MG63 (cell line): ENCODE results near the gene AANAT. TPM values are rescaled to one million over a fixed set of nuclear protein-coding genes. Genes with fewer than 3 reads are reported as not detected.

Source experiments
- DNase-seq: peaks from one replicate; pipeline ENCODE4 v3.0.0-alpha.2; 2020
- H3K27me3 ChIP-seq: fragments of 250-450 bp; sonication (Bioruptor Pico); 2 replicates; pipeline ENCODE4 v1.5.1; 2020; ENCODE audit warnings: mild to moderate bottlenecking, moderate library complexity
- H3K36me3 ChIP-seq: fragments of 250-450 bp; sonication (Bioruptor Pico); 2 replicates; pipeline ENCODE4 v1.5.1; 2020; ENCODE audit warnings: mild to moderate bottlenecking, moderate library complexity
- H3K4me3 ChIP-seq: fragments of 250-450 bp; sonication (Bioruptor Pico); 2 replicates; pipeline ENCODE4 v1.5.1; 2020; ENCODE audit warnings: mild to moderate bottlenecking, moderate library complexity
- H3K9me3 ChIP-seq: fragments of 250-450 bp; sonication (Bioruptor Pico); 2 replicates; pipeline ENCODE4 v1.5.1; 2020; ENCODE audit warnings: mild to moderate bottlenecking, moderate library complexity
- total RNA-seq: library from RNA; depleted of rRNA; stranded (reverse); fragments of >200 nt; shearing (Covaris generic); gene quantifications from 2 replicates; pipeline ENCODE4 v1.2.3, GENCODE V29; 2014; ENCODE audit warnings: low replicate concordance

Gene AANAT
- total RNA-seq, 1 experiment from 2014 or later: not detected

DNA sequence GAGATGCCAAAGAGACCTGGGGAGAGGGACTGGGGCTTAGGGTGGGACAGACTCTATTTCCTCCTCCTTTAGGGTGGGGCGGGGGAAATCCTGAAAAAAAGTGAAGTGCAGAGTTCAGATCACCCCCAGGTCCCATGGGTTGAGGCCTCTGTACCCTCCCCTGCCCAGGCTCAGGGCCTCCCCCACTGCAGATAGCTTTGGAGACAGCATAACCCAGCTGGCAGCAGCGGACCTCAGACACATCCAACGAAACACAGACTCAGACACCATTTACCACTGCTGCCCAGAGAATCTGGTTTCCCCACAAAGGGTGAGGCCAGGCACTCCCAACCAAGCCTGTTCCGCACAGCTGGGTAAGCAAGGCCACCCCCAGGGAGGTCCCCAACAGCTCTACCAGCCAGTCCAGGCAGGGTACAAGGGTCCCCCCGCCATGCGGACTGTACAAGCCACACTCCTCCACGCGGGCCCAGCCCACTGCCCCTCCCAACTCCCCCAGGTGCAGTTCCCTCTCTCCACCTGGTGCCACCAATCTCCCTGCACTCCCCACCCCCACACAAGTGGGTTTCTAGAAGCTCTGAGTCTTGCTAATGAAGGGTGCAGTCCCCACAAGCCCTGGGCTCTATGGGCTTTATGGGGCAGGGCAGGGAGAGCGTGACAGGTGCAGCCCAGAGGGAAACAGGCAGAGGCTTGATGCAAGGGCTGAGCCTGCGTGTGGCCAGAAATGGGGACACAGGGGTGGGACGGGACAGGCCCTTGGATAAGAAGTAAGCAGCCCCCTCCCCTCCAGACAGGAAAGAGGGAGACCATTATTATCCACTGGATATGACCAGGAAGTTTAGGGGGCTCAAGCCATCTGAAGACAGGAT is 25.0 kb downstream of the AANAT start:
- H3K27me3 ChIP-seq: no peaks in the 10 kb centered on the region
- H3K4me3 ChIP-seq: no peak overlapping the region
- H3K36me3 ChIP-seq: peaks cover 7% of the 10 kb centered on the region; the same call in 1 of the 2 replicates
- H3K9me3 ChIP-seq: no peaks in the 10 kb centered on the region
- no peak for DNase-seq

DNA sequence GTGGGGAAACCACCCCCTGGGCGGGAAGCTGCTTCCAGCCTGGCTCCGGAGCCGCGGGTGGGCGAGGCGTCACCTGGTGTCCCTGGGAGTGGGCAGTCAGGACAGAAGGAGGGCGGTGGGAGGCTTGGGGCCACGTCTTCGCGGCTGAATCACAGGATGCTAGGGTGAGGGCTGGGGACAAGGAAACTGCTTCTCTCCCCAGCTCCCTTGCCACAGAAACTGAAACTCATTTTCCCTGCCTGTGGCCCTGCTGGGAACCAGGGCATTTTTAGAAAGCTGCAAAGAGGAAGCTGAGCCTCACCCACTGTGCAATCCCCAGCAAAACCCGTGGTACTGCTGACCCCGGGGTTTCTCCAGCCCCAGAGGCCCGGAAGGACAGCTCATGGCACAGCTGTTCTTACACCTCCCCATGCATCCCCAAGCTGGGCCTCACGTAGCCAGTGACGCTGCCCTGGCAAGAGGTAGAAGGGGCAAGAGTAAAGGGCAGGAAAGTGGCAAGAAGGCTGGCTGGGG is 25.6 kb downstream of the AANAT start:
- Histone ChIP-seq H3K9me3 (no peaks in the 10 kb centered on the region), H3K36me3 (peaks cover 3% of the 10 kb centered on the region; the same call in 1 of the 2 replicates), H3K27me3 (no peaks in the 10 kb centered on the region), H3K4me3 (no peak overlapping the region)
- DNase-seq: peak; percentile 80

DNA sequence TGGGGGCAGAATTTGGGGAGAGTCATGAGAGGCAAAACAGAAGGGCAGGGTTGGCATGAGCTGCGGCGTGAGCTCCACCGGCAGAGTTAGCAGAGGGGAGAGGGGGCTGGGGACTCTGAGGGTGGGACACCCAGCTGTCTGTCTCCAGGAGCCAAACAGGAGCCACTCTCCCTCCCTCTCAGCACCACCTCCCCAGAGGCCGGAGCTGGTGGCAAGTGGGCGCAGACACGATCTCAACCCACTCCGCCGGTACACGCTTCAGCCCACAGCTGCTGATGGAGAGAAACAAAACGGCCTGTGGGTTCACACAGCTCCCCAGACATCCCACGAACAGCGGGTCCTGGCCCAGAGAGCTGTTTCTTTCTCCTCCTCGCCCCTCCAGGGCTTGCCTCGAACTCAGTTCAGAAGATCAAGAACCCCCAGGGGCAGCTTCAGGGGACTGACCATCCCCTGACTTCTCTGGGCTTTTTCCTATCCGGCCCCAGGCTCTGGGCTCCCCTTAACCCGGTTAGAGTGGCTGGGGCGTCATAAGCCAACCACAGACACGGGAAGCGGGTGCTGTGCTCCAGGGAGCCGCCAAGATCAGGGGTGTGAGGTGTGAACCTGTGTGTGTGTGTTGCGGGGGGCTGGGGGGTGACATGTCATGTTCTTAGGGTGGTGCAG is 26.2 kb downstream of the AANAT start:
- Histone ChIP-seq H3K36me3 (peaks cover 3% of the 10 kb centered on the region; the same call in 1 of the 2 replicates), H3K4me3 (no peak overlapping the region)
- DNase-seq: no peak

DNA sequence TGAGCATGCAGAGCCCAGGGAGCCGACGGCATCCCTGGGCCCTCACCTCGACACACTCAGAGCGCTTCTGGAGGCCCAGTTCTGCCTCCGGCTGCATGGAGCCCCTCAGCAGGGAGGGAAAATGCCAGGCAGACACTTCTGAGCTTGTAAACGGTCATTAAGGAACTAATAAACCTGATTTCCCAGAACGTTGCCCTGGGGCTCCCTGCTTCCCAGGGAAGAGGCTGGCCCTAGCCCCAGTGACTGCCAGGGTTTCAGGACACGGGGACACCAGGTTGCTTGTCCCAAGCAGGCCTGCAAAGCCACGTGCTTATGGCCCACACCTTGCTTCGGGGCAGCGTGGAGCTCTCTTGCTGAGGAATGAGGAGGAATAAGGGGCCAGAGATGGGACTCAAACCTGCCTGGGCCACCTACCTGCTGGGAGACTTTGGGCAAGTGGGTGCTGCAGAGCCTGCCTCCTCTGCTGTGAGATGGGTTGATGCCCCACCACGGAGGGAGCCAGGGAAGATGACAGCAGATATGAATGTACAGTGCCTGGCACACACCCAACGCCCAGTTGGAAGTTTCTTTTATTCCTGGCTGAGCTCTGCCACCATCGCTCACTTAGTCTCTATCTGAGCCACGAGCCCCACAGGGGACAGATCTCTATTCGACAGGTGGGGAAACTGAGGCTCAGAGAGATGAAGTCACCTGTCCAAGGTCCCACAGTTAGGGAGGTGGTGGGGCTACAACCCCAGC is 28.4 kb downstream of the AANAT start:
- H3K9me3 ChIP-seq: no peaks in the 10 kb centered on the region
- H3K27me3 ChIP-seq: no peaks in the 10 kb centered on the region
- peaks cover 5% of the 10 kb centered on the region; the same call in 1 of the 2 replicates for H3K36me3 ChIP-seq
- no peak overlapping the region for H3K4me3 ChIP-seq
- peak; percentile 42 for DNase-seq

More for the DNA sequence above, 26.2 kb downstream of the AANAT start:
- no peaks in the 10 kb centered on the region for H3K9me3 ChIP-seq
- no peaks in the 10 kb centered on the region for H3K27me3 ChIP-seq

DNA sequence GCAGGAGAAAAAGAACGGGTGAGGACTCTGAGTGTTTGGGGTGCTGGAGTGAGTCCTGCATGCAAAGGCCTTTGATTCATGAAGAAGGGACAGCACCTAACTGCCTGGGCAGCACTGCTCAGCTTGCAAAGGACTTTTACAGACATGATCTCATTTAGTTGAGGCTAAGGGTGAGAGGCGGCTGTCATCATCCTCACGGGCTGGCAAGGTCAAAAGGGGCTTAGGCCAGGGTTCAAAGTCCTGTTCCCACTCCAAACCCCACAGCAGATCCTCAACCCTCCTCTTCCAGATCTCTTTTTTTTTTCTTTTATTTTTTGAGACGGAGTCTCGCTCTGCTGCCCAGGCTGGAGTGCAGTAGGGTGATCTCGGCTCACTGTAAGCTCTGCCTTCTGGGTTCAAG is 29.1 kb downstream of the AANAT start:
- H3K27me3 ChIP-seq: no peaks in the 10 kb centered on the region

DNA sequence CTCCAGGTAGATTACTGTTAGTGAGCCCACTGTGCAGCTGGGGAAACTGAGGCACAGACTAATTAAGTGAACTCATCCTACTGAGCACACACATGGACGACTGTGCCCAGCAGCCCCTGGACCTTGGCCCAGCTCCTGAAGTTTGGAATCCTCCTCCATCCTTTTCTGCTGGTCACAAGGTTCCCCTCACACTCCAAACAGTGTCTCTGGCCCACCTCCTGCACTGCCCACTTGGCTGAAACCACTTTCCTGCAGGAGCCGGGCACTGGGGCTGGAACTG is 30.2 kb downstream of the AANAT start:
- no peak overlapping the region for H3K4me3 ChIP-seq

More for the DNA sequence above, 29.1 kb downstream of the AANAT start:
- no peak overlapping the region for H3K4me3 ChIP-seq
- peaks cover 5% of the 10 kb centered on the region; the same call in 1 of the 2 replicates for H3K36me3 ChIP-seq
- no peaks in the 10 kb centered on the region for H3K9me3 ChIP-seq
- DNase-seq: no peak

DNA sequence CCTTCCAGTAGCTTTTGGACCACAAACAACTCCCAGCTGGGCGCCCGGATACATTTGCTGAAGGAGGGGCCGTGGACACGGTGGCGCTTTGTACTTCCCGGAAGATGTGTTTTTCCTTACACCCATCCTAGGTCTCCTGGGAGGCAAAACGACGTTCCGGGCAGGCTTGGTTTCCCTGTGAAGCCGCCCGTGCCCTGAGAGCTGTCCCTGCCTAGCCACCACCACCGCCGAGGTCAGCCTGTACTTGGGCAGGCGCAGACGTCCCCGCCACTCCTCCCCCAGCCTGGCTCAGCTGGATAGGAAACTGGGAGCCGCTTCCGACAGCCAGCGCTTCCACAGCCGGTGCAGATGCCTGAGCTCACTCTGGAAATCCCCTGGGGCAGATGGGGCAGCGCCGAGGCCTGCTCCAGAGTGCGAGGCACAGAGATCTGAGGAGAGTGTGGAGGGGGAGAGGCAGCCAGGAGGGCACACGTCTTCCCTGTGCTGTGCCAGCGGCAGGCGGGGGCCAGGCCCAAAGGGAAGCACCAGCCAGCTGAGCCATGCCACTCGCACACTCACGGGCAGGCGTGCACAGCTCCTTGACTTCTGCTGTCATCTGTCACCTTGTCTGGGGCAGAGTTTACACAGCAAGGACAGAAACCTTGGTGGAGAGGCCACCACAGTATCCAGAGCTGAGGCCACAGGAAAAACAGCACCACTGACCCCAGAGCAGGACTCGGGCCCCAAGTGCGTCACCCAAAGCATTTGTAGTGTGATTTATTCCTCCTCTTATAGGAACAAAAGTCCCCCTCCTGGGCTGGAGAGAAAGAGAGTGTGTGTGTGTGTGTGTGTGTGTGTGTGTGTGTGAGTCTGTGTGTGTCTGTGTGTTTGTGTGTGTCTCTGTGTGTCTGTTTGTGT is 30.8 kb downstream of the AANAT start:
- H3K4me3 ChIP-seq: no peak overlapping the region
- peak; percentile 84 for DNase-seq
- H3K9me3 ChIP-seq: no peaks in the 10 kb centered on the region
- peaks cover 5% of the 10 kb centered on the region; the same call in 1 of the 2 replicates for H3K36me3 ChIP-seq
- no peaks in the 10 kb centered on the region for H3K27me3 ChIP-seq

More for the DNA sequence above, 30.2 kb downstream of the AANAT start:
- H3K27me3 ChIP-seq: no peaks in the 10 kb centered on the region
- no peak for DNase-seq
- H3K36me3 ChIP-seq: peaks cover 5% of the 10 kb centered on the region; the same call in 1 of the 2 replicates
- no peaks in the 10 kb centered on the region for H3K9me3 ChIP-seq

DNA sequence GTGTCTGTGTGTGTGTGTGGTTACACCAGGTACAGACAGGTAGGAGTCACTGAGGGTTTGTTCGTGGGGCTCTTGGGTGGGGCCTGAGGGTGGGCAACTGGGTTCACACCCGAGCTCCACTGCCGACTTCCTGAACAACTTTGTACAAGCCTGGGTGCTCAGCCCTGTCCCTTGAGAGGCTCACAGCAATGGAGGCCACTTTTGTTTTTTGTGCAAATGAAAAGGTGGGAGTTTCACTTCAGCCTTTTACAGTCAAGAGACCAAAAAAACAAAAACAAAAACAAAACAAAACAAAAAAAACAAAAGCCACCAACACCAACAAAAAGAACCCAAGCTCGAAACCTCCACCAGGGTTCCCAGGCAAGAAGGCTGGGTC is 31.5 kb downstream of the AANAT start:
- no peaks in the 10 kb centered on the region for H3K27me3 ChIP-seq
- H3K36me3 ChIP-seq: peaks cover 5% of the 10 kb centered on the region; the same call in 1 of the 2 replicates

DNA sequence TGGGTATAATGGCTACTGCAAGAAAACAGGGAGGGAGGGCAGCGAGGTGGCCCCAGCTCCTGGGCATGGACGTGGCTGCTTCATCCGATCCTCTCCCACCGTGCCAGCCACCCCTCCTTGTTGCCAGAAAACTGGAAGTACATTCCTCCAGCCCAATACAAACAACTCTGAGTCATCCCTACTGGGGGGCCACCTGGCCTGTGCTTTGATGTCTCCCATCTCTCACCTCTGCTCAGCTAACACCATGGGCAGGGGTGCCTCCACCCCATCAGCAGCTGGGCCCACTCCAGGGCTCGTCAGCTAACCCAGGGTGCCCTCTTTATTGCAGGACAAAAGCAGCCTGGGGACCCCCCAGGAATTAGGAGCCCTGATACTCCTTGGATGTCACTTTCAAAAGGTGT is 31.9 kb downstream of the AANAT start:
- peaks cover 5% of the 10 kb centered on the region; the same call in 1 of the 2 replicates for H3K36me3 ChIP-seq
- H3K9me3 ChIP-seq: no peaks in the 10 kb centered on the region
- peak overlapping the region; percentile 62; the same call in 1 of the 2 replicates for H3K4me3 ChIP-seq
- DNase-seq: peak; percentile 59
- H3K27me3 ChIP-seq: no peaks in the 10 kb centered on the region

More for the DNA sequence above, 31.5 kb downstream of the AANAT start:
- no peak for DNase-seq
- H3K4me3 ChIP-seq: no peak overlapping the region; the same call in 1 of the 2 replicates
- no peaks in the 10 kb centered on the region for H3K9me3 ChIP-seq

DNA sequence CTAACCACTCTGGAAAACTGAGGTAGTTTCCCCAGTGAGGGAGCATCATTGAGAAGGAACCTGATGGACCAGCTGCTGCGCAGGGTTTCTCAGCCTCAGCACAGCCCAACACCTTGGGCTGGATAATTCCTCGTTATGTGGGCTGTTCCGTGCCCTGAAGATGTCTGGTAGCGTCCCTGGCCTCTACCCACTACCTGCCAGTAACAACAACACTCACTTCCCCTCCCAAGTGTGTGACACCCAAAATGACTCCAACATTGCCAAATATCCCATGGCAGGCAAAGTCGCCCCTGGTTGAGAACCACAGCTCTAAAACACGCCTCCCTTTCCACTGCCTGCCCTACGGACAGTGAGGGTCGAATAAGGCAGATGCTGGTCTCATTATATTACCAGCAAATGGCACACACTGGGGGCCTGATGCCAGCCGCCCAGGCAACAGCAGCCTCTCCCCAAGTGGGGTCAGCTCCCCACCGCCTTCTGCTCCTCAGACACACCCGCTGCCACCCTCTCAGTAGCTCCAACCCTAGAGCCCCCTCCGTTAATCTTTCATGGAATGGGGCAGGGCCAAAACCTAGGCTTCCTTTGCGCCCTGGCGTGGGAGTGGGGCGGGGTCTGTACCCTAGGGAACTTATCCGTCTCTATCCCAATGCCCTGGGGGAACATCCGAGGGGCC is 32.8 kb downstream of the AANAT start:
- no peak for DNase-seq
- Histone ChIP-seq H3K4me3 (peak overlapping the region; percentile 62), H3K27me3 (no peaks in the 10 kb centered on the region), H3K36me3 (peaks cover 2% of the 10 kb centered on the region; the same call in 1 of the 2 replicates), H3K9me3 (no peaks in the 10 kb centered on the region)

DNA sequence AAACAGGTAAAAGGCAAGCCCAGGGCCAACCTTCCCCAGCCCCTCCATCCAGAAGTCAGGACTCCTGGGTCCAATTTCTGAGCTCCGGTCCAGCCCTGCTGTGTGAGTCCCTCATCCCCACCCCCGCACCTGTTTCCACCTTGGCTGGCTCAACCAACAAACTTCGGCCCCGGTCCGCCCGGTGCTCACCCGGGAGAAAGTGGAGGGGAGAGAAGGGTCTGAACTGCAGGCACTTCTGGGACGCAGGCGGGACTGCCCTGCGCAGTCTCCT is 33.3 kb downstream of the AANAT start:
- DNase-seq: no peak
- H3K27me3 ChIP-seq: no peaks in the 10 kb centered on the region
- H3K36me3 ChIP-seq: peaks cover 2% of the 10 kb centered on the region; the same call in 1 of the 2 replicates
- H3K4me3 ChIP-seq: peak overlapping the region; percentile 62
- H3K9me3 ChIP-seq: no peaks in the 10 kb centered on the region

DNA sequence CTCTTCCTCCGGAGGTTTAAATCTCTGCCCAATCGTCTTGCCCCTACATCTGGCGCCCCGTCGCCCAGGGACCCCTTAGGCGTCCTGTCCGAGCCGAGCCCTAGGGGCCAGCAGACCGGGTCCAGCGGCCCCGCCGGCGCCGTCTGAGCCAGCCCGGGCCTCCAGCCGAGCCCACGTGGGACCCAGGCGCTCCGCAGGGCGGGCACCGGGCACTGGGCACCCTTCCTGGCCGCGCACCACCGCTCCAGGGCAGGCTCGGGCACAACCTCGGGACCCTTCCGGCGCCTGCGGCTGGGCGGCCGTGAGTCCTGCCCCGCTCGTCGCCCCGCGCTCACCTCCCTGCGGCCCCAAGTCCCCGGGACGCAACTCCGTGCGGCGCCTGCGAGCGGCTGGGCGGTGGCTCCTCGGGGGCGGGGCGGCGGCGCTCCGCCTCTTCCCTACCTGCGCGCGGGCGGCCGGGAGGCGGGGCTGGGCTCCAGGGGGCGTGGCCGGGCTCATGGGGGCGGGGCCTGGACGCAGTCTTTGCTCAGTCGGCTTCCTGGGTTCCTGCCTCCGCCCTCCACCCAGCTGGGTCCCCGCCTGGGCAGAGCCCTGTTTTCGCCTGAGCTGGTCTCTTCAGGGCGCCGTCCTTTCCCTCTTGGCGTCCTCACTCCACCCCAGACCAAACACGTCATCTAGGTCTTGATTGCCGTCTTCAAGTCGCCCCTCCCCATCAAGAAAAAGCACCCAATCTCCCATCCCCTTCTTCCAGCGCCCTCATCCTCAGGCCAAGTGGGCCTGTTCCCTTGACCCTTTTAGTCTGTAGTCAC is 33.8 kb downstream of the AANAT start, which contains the start of gene RHBDF2:
TSS of gene RHBDF2 (minus strand) at position 406 of the 809 bp plus-strand sequence. CDS start 19,899 bp downstream, outside the sequence.
- H3K4me3 ChIP-seq: peak within 1 kb of the TSS; percentile 62
- H3K27me3 ChIP-seq: no peaks in the 10 kb centered on the region
- H3K36me3 ChIP-seq: 0 out of 2 replicates have a peak, but pooled peaks cover 2% of the 10 kb centered on the region
- peak; percentile 92 for DNase-seq
- H3K9me3 ChIP-seq: no peaks in the 10 kb centered on the region

DNA sequence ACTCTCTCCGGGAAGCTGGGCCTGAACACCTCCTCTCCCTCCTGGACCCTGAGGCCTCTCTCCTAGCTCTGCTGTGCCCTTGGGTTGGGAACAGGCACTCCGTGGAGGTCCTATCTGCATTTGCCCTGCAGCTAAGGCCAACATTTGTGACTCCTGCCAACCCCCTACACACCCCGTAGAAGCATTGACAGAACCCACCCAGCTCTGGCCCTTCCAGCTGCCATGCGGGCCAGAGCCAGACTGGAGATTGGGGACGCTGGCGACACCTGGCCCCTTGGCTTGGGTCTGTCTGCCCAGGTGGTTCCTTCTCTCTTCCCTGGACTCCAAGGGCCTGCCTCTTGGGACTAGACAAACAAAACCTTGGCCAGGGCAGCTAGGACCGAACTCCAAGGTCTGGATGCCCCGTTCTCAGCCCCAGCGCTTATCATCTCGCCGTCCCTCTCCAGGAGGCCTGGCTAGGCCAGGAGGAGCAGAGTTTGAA is 34.5 kb downstream of the AANAT start:
- DNase-seq: no peak
- peak overlapping the region; percentile 62 for H3K4me3 ChIP-seq
- H3K9me3 ChIP-seq: no peaks in the 10 kb centered on the region
- no peaks in the 10 kb centered on the region for H3K27me3 ChIP-seq
- H3K36me3 ChIP-seq: 0 out of 2 replicates have a peak, but pooled peaks cover 2% of the 10 kb centered on the region

DNA sequence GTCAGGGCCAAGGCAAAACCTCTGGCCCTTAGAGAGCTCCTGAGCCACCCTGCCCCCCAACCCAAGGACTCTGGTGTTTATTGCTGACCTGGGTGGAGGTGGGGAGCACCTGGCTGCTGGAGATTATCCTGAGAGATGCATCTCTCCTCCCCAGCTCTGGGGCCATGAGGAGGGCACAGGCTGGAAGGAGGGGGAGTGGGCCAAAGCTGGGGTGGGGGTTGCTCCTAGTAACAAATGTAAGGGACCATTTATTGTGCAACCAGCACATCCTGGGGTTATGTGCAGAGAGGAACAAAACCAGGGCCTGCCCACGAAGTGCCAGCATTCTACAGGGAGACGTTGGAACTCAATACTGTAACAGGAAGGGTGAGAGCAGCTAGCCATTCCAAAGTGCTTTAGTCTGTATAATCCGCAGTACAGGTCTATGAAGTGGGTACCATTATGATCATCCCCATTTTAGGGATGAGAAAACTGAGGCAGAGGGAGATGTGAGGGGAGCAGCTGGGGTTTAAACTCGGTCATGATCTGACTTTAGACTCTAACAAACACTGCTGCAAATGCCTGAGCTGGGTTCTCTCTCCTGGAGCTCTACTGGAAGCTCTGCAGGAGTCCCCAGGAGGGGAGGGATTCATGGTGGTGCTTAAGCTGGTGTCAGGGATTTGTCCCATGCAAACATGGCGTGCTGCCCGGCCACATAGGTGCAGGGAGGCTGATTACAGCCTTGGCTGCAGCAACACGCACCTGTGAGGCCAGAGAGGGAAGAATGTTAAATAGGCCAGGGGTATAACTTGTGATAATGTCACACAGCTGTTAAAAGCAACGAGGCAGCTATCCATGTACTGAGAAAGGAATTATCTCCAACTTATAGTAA is 35.2 kb downstream of the AANAT start:
- Histone ChIP-seq H3K36me3 (0 out of 2 replicates have a peak, but pooled peaks cover 2% of the 10 kb centered on the region), H3K4me3 (no peak overlapping the region), H3K27me3 (no peaks in the 10 kb centered on the region), H3K9me3 (no peaks in the 10 kb centered on the region)
- no peak for DNase-seq
